SU-DHL-6 (cell line): ENCODE results near the gene MGAT4A.

Experiments
- CTCF ChIP-seq: fragments of 200-600 bp; sonication (generic); IDR thresholded peaks from one replicate; pipeline ENCODE4 v1.5.1; 2017; ENCODE audit warnings: antibody characterized with exemption, mild to moderate bottlenecking, low read length, moderate library complexity; ENCODE audit not compliant: insufficient read depth, poor library complexity, severe bottlenecking
- EZH2phosphoT487 ChIP-seq: fragments of 200-600 bp; sonication (generic), shearing (Covaris generic); conservative IDR thresholded peaks from 2 replicates; pipeline ENCODE4 v1.6.1; 2018; ENCODE audit warnings: mild to moderate bottlenecking, antibody characterized with exemption, low read length, moderate library complexity, mixed read lengths

GRCh38 chr2:98771264-98771663 is 40.3 kb upstream of the MGAT4A start:
- TF ChIP-seq CTCF (no peak), EZH2phosphoT487 (no peak)
